Hippocampal formation (tissue), 2 donors: ENCODE measurements around the gene SLC49A3.
A peak's percentile ranks its signal among the peaks of the same experiment; 100 is the strongest.
"Not testable (repeated sequence)": the region's sequence is repeated elsewhere in the genome, so short reads cannot be mapped to it uniquely, and the experiment has no call there.

Source experiments
- DNase-seq, 2 donors: peaks; one replicate each; lab custom pipeline; 2025; lab: John Stamatoyannopoulos, UW

SLC49A3 gene

DNA sequence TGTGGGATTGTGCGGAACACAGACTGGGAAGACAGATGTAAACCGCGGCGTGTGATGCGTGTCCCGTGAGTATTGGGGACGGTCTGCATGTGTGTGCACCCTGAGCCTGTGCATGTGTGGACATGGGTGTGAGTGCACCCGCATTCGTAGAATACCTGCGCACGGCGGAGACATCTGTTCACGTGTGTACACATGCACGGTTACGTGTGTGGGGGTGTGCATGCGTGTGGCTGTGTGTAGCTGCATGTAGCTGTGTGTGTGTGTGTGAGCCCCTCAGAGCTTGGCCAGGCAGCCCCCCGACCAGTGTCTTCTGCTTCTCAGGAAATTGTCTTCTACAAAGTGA is 34.5 kb downstream of the SLC49A3 start:
- DNase-seq, result no peak

DNA sequence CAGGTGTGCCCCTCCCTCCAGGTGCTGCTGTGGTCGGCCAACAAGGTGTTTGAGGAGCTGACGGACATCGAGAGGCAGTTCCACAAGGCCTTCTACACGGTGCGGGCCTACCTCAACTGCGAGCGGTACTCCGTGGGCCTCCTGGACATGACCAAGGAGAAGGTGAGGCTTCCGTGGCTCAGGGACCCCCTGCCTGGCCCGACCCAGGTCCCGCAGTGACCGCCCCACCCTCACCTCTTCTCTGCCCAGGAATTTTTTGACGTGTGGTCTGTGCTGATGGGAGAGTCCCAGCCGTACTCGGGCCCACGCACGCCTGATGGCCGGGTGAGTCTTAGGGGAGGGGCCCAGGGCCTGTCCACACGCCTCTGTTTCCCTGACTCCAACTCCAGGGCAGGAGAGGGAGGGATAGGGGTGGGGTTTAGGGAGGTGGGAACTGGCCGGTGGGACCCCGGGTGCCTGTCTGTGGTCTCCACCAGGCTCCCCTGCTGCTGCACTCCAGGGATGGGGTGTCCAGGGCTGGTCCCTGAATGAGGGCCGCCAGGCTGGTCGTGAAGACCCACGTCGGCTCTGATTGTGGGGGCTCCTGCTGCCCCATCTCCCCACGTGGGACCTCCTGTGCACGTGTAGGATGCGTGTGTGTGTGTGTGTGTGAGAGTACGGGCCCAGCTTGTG is 35.0 kb downstream of the SLC49A3 start:
- DNase-seq, result no peak

DNA sequence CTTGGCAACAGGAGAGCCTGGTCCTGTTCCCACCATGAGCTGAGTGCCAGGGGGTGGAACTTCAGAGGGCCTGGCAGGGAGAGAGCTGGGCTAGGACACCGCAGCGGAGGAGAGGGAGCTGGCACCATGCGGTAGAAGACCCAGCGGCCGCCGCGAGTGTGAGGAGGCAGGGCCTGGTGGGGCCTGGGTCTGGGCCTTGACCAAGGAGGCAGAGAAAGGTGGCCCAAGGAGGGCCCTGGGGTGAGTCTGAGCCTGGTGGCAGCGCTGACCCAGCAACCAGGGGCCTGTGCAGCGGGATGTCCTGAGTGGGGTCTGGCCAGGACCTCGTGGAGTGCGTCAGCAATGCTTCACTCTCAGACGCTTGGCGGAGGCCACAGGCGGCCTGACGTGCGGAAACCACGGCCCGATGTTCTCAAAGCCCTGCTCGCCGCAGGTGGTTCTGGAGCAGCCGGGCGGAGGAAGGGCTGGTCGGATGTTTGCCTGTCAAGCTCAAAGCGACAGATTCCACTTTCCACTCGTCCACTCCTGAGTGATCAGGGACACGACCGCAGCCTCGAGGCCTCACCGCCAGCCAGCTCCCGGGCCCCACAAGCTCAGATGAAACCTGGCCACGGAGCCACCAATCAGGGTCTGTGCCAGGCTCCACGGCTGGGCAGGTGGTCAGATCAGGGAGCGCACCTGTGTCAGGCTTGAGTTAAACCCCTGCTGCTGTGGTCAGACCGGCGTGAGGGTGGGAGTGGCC is 35.7 kb downstream of the SLC49A3 start:
- DNase-seq, result peak in 1 of 2 donors; percentile 21

- no peak for DNase-seq
Measured at GRCh38 chr4:651884-652642, 36.9 kb downstream of the SLC49A3 start.

- peak; percentile 65 to 80 for DNase-seq
Measured at GRCh38 chr4:650951-651883, 37.7 kb downstream of the SLC49A3 start.

- no peak for DNase-seq
Measured at GRCh38 chr4:650461-650860, 38.5 kb downstream of the SLC49A3 start.

DNA sequence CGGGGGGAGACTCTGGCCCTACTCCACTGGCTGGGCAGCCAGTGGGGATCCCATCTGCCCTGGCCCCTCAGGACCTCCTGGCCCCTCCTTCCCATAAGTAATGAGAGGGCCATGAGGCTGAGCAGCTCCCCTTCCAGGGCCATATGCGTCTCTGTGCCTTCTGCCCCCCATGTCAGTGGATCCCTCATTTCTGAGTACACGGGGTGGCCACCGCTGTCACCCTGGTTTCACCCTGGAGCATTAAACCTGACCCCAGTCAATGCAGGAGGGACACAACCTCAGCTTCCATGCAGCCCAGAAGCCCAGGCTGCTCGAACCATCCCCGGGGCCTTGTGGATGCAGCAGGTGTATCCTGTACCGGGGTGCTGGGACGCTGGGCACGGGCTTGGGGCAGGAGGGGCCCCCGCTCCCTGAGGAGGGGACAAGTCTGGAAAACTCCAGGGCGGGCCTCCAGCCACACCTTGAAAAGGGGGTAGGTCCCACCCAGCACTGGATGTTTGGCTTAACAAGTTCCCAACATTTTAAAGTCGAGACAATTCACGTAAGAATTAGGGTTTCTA is 39.1 kb downstream of the SLC49A3 start:
- DNase-seq, result no peak

DNA sequence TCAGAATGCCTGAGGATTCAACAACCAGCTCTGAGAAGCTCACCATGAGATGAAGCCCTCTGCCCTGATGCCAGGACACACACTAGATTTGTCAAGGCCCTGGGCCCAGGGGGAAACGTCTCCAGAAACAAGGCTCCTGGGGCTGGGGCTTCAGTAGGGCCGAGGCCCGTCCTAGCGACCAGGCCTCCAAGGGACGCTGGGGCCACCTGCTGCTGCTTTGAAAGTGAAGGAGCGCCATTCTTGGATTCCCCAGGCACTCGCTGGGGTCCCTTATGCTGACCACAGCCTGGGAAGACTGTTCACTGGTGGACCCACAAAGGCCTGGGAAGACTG is 39.7 kb downstream of the SLC49A3 start:
- no peak for DNase-seq

- DNase-seq, result no peak
Measured at GRCh38 chr4:648579-649292, 40.2 kb downstream of the SLC49A3 start.

GRCh38 chr4:647481-647880 is 41.5 kb downstream of the SLC49A3 start:
- DNase-seq, result no peak

DNA sequence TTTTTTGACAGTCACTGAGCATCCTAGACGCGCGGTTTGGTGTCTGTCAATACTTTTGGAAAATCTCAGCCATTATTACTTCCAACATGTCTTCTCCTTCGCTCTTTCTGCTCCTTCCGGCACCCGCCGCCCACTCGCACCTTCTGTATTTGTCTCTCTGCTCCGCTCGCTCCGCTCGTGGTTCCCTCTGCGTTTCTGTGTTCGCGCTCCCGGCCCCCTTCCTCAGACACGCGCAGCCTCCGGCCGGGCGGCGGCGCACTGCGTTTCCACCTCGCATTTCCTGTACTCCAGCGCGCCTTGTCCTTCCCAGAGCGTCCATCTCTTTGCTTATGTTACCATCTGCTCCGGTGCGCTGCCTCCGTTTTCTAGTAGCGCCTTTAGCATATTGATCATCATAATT is 42.5 kb downstream of the SLC49A3 start:
- peak in 1 of 2 donors; percentile 7 for DNase-seq

DNA sequence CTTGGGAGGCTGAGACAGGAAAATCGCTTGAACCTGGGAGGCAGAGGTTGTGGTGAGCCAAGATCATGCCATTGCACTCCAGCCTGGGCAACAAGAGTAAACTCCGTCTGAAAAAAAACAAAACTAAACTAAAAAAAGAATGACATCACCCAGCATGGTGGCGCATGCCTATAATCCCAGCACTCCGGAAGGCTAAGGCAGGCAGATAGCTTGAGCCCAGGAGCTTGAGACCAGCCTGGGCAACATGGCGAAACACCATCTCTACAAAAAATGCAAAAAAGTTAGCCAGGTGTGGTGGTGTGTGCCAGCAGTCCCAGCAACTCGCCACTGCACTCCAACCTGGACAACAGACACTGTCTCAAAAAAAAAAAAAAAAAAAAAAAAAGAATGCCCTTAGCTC is 46.6 kb downstream of the SLC49A3 start:
- not testable (repeated sequence) for DNase-seq

DNA sequence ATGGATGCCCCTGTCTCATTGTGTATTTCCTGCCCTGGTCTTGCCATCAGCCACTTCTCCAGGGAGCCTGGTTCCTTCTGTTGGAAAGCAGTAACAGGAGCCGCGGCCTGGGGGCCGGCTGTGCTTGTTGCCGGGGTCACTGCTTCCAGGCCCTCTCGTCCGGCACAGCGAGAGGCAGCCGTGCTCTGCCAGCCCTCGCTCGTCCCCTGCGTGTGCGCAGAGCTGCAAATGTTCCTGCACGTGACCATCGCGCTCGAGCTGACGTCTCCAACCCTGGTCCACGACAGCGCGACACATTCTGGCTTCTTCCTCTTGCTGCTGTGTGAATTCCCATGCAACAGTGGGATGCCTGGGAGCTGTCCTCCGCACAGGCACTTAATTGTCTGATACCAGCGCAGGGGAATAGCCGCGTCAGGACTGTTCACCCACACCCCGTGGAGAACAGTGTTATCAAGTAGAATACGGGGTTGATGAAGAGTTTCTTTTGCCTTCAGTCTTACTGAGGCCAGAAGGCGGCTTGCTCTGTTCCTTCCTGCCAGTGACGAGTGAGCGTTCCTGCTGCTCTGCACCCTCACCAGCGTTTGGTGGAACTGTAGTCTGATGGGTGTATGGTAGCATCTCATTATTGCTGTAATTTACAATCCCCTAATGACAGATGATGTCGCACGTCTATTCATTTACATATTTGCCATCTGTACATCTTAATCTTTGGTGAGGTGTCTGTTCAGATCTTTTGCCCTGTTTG is 51.2 kb downstream of the SLC49A3 start:
- no peak for DNase-seq

DNA sequence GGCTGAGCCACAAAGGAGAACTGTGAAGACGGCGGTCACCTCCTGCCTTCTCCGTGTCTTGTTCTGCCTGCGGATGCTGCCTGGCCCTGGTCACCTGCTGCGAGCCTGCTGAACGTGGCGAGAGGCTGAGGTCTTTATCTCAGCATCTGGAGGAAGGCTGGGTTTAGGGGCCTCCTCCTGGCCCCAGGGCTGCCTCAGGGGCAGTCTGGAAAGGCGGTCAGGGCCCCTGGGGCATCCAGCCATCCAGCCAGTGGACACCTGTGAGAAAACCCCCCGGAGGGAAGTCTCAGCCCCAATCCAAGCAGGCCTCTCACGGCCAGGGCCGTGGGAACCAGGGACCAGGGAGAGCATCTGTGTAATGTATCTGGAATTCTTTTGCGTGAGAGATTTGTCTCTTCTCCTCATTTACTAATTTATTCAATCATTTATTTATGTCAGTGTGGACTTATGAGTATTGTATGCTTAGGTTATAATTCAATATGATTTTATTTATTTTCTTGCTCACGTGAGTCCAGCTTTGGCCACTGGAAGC is 52.3 kb downstream of the SLC49A3 start:
- DNase-seq, result no peak

DNA sequence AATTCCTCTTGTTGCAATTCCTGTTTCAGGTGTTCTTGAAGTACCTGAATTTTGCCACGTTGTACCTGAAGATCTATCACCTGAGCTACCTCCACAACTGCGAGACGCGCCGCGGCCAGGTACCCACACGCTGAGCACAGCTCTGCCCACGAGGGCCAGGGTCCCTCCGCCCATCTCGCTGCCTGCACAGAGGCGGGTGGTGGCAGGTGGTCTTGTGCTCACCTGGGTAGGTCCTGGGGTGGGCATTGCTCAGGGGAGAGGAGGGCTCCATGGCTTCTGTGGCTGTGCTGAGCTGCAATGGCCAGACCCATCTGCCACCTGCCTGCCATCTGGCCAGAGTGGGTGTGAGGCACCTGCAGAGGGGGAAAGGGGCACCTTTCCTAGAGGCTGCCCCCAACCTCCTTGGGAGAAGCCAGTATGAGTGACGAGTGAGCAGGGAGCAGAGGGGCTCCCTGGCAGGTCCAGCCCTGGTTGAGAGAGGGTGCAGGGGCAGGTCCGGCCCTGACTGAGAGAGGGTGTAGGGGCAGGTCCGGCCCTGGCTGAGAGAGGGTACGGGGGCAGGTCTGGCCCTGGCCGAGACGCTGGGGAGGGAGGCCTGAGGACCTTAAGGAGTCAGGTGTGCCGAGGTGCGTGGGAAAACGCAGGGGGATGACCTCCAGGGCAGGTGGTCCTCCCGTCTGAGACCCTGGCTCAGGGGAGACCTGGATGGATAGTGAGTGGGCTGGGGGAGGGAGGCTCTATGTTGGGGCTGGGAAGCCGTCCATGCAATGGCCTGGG is 52.9 kb downstream of the SLC49A3 start:
- DNase-seq, result no peak

DNA sequence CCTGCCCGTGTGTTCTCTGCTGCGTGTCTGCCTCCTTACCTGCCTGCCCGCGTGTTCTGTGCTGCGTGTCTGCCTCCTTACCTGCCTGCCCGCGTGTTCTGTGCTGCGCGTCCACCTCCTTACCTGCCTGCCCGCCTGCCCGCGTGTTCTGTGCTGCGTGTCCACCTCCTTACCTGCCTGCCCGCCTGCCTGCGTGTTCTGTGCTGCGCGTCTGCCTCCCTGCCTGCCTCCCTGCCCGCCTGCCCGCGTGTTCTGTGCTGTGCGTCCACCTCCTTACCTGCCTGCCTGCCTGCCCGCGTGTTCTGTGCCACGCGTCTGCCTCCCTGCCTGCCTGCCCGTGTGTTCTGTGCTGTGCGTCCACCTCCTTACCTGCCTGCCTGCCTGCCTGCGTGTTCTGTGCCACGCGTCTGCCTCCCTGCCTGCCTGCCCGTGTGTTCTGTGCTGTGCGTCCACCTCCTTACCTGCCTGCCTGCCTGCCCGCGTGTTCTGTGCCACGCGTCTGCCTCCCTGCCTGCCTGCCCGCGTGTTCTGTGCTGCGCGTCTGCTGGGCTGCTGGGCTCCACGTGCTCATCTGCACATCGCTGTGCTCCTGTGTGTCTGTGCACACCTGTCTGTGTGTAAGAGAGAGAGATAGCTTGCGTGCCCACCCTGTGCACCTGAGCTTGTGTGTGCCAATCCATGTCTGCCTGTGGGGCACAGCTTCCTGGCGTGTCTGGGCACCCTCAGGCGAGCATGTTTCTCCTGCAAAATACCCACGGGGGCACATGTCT is 53.7 kb downstream of the SLC49A3 start:
- not testable (repeated sequence) for DNase-seq

GRCh38 chr4:634599-634985 is 54.4 kb downstream of the SLC49A3 start:
- DNase-seq, result no peak

DNA sequence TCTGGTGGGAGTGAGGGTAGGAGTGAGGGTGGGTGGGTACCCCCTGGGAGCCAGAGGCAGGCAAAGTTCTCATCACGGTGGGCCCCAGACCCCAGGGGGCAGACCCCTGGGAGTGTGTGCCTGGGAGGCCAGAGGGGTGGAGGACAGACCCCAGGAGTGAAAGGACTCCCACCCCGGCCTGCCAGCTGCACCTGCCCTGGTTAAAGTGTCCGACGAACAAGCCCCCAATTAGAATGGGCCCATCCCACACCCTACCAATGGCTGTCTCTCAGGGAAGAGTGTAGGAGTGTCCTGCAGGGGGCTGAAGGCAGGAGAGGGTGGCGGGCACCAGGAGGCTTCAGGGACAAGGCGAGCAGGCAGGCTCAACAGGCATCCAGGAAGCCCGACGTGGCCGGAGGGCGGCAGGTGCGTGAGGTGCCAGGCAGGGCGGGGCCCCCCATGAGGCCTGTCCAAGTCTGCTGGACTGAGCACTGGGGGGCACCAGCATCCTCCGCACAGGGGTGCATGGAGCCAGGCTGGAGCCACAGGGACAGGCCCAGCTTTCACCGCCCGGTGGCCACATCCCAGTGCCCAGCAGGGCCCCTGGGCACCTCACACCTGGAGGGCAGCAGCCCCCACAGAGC is 54.9 kb downstream of the SLC49A3 start:
- DNase-seq, result no peak
